HG03521 (cell line): ENCODE data around the gene TUFT1.

Source experiments
- ATAC-seq: cut with Tn5 transposase; IDR thresholded peaks from one replicate; pipeline ENCODE4 v1.9.1; 2021; ENCODE audit warnings: mild to moderate bottlenecking, moderate library complexity; ENCODE audit not compliant: unreplicated experiment

The TUFT1 gene

GRCh38 chr1:151540021-151540981, at the start of gene TUFT1:
TSS of gene TUFT1 (plus strand) at chr1:151540309. CDS start at chr1:151540367, 58 bp downstream.
- ATAC-seq = peak; percentile 88

- no peak for ATAC-seq
These were observed 48.5 kb upstream of the TUFT1 start for GRCh38 chr1:151491641-151492040.

- ATAC-seq = no peak
These were observed 48.0 kb upstream of the TUFT1 start for GRCh38 chr1:151492120-151492519.

- no peak for ATAC-seq
These were observed 47.1 kb upstream of the TUFT1 start for GRCh38 chr1:151493042-151493441.

GRCh38 chr1:151494741-151495281, 45.3 kb upstream of the TUFT1 start:
- ATAC-seq = no peak

GRCh38 chr1:151495316-151495715, 44.8 kb upstream of the TUFT1 start:
- no peak for ATAC-seq

- ATAC-seq = no peak
These were observed 40.7 kb upstream of the TUFT1 start for GRCh38 chr1:151499365-151499764.

GRCh38 chr1:151499930-151500329, 40.2 kb upstream of the TUFT1 start:
- ATAC-seq = no peak

GRCh38 chr1:151501474-151501873, 38.6 kb upstream of the TUFT1 start:
- no peak for ATAC-seq

- no peak for ATAC-seq
These were observed 37.9 kb upstream of the TUFT1 start for GRCh38 chr1:151502035-151502700.

GRCh38 chr1:151502859-151503780, 37.0 kb upstream of the TUFT1 start:
- ATAC-seq = no peak

GRCh38 chr1:151504252-151504651, 35.9 kb upstream of the TUFT1 start:
- no peak for ATAC-seq

GRCh38 chr1:151504759-151505158, 35.4 kb upstream of the TUFT1 start:
- no peak for ATAC-seq

GRCh38 chr1:151508833-151509232, 31.3 kb upstream of the TUFT1 start:
- ATAC-seq = no peak

- ATAC-seq = no peak
These were observed 30.6 kb upstream of the TUFT1 start for GRCh38 chr1:151509350-151510019.

GRCh38 chr1:151510020-151510405, 30.1 kb upstream of the TUFT1 start:
- ATAC-seq = no peak

GRCh38 chr1:151510614-151510956, 29.5 kb upstream of the TUFT1 start:
- no peak for ATAC-seq

- peak; percentile 83 for ATAC-seq
These were observed 29.0 kb upstream of the TUFT1 start, which contains the start of gene CGN for GRCh38 chr1:151510957-151511635. TSS of gene CGN (plus strand) at chr1:151511387. CDS start at chr1:151518520, 7,133 bp downstream.

- no peak for ATAC-seq
These were observed 28.4 kb upstream of the TUFT1 start for GRCh38 chr1:151511636-151512215.
